HG02943 (cell line): Measurements from ENCODE around the gene SLC22A12.

Source experiments
- ATAC-seq: cut with Tn5 transposase; IDR thresholded peaks from one replicate; pipeline ENCODE4 v1.9.1; 2021; ENCODE audit warnings: mild to moderate bottlenecking, low read depth, moderate library complexity; ENCODE audit not compliant: unreplicated experiment

Gene SLC22A12

DNA sequence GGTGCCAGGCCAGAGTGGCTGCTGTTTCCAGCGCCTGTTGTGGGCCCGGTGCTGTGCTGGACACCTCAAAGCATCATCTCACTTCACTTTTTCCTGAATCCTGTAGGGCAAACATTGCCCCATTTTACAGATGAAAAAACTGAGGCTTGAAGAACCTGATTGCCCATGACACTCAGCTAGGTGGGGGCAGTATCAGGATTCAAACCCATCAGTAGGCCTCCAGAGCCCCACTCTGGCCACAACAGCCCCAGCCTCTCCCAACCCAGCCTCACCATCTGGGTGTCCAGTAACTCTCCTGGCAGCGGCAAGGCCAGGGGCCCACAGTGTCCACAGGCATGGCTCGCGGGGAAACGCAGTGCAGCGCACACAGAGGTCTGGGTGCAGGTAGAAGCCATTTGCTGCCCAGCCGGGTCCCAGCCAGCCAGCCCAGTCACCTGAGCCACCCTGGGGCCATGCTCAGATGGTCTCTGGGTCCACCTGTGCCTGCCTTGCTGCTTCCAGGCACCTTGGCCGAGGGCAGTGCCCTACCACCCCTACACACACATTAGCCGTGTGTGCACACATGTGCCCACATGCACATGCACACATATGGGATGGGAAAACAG, 11.5 kb downstream of the SLC22A12 start:
- no peak for ATAC-seq

DNA sequence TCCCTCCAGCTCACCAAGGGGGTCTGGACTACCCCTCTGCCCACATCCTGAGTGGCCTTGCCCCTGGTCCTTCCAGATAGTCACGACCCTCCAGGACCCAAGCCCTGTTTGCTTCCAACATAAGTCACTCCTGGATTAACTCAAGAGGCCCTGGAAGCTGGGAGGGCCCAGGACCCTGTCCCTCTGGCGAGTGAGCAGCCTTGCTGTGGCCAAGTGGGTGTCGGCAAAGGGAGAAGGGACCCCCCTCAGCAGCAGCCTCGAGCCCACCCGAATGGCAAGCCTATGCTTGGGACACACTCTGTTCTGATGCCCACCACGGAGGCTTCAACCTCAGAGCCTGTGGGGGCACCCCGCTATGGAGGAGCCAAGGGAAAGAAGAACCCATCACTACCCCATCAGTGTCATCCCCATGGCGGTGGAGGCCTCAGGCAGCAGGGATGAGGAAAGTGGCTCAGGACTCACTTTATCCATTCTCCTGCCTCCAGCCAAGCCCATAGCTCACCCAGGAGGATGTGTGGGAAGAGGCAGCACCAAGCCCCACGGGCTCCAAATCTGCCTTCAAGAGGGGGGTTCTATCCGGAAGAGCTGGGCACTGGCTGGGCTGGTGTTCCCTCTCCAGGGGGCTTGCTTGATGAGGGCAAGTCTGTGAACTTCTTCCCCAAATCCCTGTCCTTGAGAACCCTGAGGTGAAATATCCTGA, 12.5 kb downstream of the SLC22A12 start:
- ATAC-seq = no peak

DNA sequence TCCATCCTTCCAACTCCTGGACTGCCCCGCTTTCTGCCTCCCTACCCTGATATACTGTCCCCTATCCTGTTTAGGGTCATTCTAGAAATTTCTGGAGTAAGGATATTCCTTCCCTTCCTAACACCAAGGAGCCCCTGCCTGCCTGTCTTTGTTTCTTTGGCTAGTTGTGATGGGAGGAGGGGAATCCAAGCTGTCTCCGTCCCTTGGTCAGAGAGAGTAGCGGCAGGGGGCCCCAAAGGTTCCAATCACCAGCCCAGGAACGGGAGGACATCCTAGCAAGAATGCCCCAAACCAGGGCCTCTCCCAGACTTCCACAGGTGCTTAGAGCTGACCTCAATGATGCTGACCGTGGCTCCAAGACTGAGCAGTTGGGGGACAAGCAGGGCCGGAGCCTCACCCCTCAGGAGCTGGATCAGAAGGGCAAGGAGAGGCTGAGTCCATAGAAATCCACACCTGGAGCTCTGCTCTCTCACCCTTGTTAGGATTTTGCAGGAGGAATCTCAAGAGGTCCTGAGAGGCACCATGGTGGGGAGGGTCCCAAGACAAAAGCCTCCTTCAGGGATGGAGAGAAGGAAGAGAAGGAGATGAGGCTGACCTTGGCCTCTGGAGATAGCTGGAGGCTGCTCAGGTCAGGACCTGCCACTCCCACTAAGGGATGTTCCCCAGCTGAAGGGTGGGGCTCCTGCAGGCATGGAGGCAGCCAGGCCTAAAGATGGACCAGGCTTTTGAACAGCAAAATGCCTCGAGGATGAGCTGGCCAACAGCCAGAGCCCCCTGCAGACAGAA, 13.6 kb downstream of the SLC22A12 start:
- ATAC-seq = no peak

DNA sequence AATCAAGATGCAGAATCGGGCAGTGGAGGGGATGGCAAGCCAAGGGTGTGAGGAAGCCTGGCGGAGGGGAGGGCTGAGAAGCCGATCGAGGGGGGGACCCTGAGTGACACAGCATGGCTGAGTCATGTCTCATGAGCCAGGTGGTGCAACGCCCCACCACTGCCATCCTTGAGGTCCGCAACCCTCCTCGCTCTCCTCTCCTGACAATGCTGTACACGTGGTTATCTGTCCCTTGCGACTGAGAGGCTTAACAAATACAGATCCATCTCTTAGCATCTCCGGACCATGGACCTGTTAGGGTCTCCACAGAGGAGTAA, 14.2 kb downstream of the SLC22A12 start:
- no peak for ATAC-seq

DNA sequence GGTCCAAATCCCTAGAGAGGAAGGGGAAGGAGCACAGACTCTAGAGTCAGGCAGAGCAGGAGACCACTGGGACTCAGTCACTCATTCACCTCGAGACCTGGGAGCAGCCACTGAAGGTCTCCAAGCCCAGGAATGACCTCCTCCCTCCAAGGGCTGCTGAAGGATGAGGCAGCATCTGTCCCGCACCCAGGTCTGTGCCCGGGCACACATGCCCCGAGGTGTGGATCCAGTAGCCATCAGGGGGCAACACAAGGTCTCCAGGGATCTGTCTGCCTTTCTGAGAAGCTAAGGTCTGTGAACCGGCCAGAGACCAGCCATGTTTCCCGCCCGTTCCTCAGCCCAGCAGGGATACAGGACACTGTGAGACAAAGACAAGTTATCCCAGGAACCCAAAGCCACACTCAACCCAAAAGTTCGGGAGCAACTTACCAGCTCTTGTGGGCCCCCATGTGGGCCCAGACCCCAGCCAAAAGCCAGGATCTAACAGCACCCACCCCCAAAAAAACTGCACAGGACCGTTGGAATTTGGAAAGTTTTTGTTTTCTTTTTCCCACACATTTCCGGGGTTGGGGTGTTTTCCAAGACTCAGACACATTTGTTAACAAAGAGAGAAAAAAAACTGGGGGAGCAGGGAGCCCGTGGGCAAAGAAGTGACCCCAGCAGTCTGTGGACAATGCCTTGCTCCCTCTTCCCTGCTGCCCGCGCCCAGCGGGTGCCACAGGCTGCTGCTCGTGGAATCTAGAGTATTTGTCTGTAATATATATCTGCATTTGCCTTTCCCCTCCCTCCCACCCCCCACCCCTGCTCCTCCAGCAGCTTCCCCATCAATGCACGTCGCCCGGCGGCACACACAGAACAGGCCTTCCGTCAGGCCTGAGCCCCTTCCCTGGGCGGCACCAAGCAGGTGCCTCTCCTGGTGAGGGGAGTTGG, 14.9 kb downstream of the SLC22A12 start:
- no peak for ATAC-seq

DNA sequence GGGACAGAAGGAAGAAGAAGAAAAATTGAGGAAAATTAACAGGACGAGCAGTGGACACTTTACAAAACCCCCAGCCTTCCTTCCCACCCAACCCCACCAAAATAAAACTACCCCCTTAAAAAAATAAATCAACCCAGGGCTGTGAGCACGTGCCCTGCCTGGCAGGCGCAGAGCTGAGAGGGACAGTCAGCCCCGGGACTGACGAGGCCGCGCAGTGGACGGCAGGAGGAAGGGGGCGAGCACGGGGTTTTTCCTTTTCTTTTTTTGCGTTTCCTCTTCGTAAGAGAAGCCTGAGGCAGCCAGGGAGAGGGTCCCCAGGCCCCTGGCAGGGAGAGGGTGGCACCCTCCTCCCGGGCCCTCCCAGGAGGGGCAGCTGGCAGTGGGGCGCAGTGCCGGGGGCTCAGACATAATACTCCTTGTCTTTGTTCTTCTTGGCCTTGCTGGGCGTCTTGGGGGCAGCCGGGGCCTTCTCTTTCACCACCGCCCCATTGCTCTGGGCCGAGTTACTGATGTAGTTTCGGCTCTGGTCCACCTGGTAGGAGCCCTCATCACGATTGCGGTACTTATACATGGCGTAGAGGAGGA, 15.9 kb downstream of the SLC22A12 start:
- no peak for ATAC-seq

DNA sequence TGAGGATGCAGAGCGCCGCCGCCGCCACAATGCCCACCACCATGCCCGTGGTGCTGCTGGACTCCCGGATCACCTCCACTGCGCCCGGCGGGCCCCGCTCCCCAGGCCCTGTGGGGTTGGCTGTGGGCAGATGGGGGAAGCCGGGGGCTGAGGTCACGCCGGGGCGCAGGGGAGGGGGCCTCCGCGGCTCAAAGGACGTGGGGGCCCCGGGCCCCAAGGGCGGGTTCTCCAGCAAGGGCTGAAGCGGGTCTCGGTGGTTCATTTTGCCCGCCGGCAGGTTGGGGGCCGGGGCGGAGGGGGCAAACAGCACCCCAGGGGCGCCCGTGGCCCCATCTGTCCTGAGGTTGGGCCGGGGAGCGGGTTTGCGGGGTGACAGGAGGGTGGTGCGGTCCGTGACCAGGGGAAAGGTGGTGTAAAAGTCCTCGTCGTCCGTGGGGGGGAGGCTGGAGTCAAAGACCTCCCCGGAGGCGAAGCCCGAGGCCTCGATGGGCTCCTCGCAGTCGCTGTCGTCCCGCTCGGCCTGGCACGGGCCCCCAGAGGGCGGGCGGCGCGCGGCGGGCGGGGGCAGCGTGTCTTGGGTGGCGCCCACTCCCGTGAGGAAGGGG, 16.5 kb downstream of the SLC22A12 start:
- no peak for ATAC-seq

DNA sequence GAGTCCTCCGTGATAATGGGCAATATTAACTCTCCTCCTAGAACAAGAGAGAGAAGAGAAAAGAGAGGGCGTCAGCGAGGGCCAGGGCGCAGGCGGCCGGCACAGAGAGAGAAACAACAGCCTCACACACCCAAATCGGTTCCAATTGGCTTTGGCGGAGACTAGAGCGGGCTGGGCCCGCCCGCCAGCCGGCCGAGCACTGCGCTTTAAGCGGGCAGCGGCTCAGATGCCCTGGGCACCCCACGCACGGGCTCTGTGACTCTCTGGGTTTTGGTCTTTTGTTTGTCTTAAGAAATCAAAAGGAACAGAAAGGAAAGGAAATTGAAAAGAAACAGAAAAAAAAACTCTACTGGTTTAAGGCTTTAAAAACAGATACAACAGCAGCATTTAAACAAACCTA, 17.0 kb downstream of the SLC22A12 start:
- ATAC-seq = no peak

DNA sequence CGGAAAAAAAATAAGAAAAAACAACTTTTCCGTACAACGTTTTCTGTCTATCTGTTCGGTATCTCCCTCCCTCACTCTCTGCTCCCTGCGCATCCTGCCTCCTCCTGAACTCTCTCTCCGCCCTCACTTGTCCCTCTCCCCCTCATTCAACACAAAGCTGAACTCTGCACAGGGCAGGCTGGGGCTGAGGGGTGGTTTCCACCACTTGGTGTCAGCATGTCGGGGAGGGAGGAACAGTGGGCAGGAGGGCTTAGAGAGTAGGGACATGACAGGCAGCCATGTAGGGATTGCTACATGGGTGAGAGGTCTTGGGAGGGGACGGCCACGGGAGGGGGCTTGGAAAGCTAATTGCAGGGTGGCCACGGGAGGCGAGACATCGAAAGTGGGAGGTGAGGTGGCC, 17.6 kb downstream of the SLC22A12 start:
- ATAC-seq = no peak

DNA sequence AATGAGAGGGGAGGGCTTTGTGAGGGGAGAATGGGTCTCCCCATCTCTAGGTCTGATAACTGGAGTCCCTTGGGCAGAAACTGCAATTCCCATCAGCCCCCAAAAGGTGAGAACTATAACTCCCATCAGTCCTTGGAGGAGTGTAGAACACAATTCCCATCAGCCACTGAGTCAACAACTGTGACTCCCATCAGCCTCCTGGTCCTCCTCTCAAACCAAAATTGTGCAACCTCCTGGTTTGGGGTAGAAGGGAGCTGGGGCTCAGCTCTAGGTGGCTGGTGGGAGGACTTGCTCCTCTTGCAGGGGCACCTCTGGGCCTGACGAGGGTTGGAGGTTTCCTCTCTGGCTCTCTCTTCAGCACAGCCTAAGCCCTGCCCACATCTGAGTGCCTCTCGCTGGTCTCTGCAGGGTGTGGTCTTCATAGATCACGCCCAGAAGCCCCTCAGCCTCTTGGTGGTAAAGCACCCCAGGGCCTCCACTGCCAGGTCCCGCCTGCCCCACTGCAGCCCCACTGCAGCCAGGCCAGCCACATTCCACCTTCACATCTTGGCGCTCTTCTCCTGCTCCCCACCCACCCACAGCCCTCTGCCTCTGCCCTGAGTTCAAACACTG, 18.5 kb downstream of the SLC22A12 start:
- ATAC-seq = no peak

DNA sequence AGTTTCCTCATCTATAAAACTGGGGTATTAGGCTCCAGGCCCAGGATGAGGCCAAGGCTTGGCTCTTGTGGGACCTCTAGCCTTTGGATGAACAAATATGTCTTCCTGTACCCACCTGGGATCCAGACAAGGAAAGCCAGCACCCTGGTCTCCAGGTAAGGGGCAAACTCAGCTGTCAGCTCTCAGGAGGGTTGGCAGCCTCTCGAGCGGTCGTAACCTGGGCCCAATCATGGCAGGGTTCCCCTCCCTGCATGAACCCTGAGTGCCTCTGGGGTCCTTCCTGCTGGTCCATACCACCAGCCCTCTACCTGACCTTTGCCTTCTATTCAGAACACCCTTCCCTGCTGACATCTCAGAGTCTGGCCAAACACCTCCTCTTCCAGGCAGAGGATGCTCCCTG, 19.6 kb downstream of the SLC22A12 start:
- no peak for ATAC-seq

DNA sequence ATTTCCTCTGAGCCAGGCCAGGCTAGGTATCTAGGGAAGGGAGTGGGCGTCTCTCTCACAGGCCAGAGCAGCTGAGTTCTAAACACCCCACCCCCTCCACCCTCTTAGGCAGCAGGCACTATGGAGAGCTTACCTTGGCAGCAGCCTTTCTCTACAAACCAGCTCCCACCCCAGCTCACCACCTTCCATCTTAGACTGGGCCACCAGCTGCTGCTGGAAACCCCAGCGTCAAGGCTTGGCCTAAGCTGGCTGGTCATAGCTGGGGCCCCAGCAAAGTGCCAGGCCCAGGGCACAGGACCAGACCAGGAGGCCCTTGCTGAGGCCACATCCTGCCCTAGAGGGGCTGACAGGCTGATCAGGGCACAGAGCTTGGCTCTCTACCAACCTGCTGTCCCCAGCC, 20.2 kb downstream of the SLC22A12 start:
- no peak for ATAC-seq

DNA sequence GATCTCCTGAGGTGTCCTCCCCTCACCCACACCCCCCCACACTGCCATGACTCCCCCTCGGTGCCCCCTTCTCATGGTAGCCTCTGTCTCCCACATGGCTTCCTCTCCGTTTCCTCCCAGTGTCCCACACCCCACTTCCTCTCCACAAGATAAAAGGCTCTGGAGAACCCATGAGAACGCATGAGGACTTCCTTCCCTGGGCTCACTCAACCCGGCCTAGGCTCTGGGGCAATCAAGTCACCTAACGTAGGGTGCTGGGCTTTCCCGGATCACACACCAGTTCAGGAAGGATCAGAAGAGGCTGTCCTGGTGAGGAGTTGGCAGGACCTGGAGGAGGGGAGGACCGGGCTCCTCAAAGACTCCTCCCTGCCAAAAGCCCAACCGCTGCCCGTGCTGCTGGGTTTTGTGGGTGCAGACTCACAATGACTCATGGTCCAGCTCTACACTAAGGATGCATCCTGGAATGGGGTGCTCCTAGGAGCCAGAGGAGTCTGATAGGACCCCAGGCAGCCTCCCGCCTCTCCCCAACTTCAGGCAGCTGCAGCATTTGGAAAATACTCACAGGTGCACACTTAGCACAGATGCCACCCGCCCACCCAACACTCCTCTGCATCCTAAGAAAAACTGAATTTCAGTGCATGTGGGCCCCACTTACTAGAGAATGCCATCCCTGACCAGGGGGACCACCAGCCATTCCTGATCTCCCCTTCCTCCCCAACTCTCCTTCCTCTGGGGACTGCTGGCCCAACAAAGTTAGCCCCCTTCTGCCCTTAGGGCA, 21.0 kb downstream of the SLC22A12 start:
- ATAC-seq = no peak

DNA sequence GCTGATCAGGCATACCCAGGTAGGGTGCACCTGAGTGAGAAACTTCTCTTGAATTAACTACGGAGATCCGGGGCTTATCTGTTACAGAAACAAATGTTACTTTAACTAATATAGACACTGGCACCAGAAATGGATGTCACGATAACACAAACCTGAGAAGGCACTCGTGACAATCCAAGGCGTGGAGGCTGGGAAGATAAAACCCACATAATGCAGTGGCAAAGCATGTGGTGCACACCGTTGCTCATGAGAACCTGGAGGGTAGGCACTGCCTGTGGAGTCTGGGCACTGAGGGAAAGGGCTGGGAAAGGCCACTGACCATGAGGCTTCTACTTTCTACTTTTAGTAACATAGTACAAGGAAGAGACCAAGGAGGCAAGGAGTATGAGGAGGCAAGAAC, 22.6 kb downstream of the SLC22A12 start:
- ATAC-seq = no peak

DNA sequence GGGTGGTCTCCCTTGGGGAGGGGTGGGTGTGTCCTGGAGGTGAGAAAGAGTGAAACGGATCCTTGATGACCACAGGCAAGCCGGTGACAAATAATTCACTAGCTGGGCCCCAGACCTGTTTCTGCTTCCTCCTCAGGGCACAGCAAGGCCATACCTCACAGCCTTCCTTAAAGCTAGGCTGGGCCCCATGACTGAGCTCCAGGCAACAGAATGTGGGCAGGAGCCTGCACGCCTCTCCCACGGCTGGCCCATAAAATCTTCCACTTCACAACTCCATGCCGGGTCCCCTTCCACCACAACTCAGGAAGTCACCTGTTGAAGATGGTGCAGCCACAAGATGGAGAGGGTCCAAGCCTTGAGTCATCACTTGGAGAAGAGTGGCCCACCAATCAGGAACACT, 23.9 kb downstream of the SLC22A12 start:
- no peak for ATAC-seq

DNA sequence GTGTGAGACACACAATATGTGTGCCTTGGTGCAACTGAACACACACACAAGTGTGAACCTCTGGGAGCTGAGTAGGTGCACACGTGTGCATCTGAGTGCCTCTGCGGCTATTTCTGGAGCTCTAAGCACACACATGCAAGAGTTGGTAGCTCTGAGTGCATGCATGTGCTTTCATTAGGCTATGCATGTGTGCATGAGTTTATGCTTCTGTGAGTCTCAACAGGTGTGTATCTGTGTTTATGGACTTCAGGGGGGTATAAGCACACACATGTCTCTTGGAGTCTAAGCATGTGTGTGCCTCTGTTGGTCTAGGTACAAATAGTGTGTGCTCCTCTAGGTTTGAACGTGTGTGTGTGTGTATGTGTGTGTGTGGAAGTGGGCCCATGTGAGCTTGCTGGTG, 25.8 kb downstream of the SLC22A12 start:
- no peak for ATAC-seq

DNA sequence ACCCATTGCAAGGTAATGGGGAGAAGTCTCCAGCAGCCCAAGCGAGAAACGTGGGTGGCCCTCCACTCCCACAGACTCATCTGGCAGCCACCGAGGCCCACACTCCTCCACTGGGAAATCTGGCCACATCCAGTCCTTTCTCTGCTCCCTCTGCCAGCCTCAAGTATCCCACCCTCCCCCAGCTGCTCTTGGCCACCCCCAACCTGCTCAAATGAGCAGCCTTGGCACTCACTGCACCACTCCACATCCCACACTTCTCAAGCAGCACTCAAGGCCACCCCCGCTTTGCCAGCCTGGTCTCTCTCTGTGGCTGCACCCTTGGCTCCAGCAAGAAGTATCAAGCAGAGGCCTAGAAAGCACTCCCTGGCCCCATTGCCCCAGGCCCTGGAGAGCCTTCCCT, 28.2 kb downstream of the SLC22A12 start:
- no peak for ATAC-seq

DNA sequence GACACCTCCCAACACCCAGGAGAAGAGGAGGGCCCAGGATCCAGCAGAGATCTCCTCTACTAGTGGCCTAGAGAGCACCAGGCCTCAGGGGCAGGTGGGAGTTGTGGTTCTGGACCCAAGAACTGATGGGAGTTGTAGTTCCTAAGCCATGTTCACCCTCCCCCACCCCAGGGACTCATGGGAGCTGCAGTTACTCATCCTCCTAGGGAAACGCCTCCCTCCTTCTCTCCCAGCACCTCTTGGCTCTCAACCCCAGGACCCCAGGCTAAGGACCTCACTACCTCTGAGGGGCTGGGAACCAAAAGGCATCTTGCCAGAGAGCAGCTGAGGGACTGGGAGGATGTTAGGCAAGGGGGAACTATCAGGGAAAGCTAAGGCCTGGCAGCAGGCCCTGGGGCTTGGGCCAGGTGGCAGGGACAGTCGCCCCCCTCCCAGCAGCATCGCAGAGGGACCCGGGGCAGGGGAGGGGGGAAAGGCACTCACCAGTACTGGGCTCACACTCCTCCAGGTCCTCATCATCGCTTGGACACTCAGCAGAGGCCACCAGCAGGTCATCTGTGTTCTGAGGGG, 28.9 kb downstream of the SLC22A12 start:
- no peak for ATAC-seq
